ENCODE measurements around the gene PTAR1.
A peak's percentile ranks its signal among the peaks of the same experiment; 100 is the strongest.
"Not testable (repeated sequence)": the region's sequence is repeated elsewhere in the genome, so short reads cannot be mapped to it uniquely, and the experiment has no call there.

The PTAR1 gene

GRCh38 chr9:69759421-69760277 is at the start of gene PTAR1:
PTAR1 (minus strand) TSS chr9:69760011; CDS start chr9:69759938, 73 bp downstream.
- peak; percentile 87 for DNase-seq (ENCODE audit: low read depth)

- peak; percentile 11 for DNase-seq (ENCODE audit: low read depth)
Measured at GRCh38 chr9:69809304-69809863, 49.6 kb upstream of the PTAR1 start.

GRCh38 chr9:69806627-69807026 is 46.8 kb upstream of the PTAR1 start:
- DNase-seq (ENCODE audit: low read depth): no peak

GRCh38 chr9:69805962-69806515 is 46.2 kb upstream of the PTAR1 start:
- DNase-seq (ENCODE audit: low read depth): no peak

- peak; percentile 11 for DNase-seq (ENCODE audit: low read depth)
Measured at GRCh38 chr9:69801989-69802388, 42.2 kb upstream of the PTAR1 start.

DNA sequence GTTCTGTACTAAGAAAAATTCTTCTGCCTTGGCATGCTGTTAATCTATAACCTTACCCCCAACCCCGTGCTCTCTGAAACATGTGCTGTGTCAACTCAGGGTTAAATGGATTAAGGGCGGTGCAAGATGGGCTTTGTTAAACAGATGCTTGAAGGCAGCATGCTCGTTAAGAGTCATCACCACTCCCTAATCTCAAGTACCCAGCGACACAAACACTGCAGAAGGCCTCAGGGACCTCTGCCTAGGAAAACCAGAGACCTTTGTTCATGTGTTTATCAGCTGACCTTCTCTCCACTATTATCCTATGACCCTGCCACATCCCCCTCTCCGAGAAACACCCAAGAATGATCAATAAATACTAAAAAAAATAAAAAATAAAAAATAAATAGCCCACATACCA is 40.2 kb upstream of the PTAR1 start:
- DNase-seq (ENCODE audit: low read depth): not testable (repeated sequence)

- not testable (repeated sequence) for DNase-seq (ENCODE audit: low read depth)
Measured at GRCh38 chr9:69799521-69799920, 39.7 kb upstream of the PTAR1 start.

- DNase-seq (ENCODE audit: low read depth): no peak
Measured at GRCh38 chr9:69798744-69799143, 38.9 kb upstream of the PTAR1 start.

GRCh38 chr9:69797675-69798074 is 37.9 kb upstream of the PTAR1 start:
- no peak for DNase-seq (ENCODE audit: low read depth)

- DNase-seq (ENCODE audit: low read depth): no peak
Measured at GRCh38 chr9:69794356-69794755, 34.5 kb upstream of the PTAR1 start.

GRCh38 chr9:69785757-69786156 is 25.9 kb upstream of the PTAR1 start:
- peak; percentile 64 for DNase-seq (ENCODE audit: low read depth)

- no peak for DNase-seq (ENCODE audit: low read depth)
Measured at GRCh38 chr9:69773258-69773657, 13.4 kb upstream of the PTAR1 start.

GRCh38 chr9:69771775-69772418 is 12.1 kb upstream of the PTAR1 start:
- DNase-seq (ENCODE audit: low read depth): peak; percentile 53

GRCh38 chr9:69768716-69769115 is 8.9 kb upstream of the PTAR1 start:
- DNase-seq (ENCODE audit: low read depth): peak; percentile 44

GRCh38 chr9:69768101-69768500 is 8.3 kb upstream of the PTAR1 start:
- DNase-seq (ENCODE audit: low read depth): no peak

DNA sequence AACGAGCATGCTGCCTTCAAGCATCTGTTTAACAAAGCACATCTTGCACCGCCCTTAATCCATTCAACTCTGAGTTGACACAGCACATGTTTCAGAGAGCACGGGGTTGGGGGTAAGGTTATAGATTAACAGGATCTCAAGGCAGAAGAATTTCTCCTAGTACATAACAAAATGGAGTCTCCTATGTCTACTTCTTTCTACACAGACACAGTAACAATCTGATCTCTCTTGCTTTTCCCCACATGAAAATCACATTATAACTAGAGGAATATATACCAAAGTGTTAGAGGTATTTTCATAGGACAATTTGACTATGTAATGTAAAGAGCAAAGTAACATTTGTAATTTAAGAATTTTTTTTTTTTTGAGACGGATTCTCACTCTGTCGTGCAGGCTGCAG is 4.1 kb upstream of the PTAR1 start:
- DNase-seq (ENCODE audit: low read depth): not testable (repeated sequence)

DNA sequence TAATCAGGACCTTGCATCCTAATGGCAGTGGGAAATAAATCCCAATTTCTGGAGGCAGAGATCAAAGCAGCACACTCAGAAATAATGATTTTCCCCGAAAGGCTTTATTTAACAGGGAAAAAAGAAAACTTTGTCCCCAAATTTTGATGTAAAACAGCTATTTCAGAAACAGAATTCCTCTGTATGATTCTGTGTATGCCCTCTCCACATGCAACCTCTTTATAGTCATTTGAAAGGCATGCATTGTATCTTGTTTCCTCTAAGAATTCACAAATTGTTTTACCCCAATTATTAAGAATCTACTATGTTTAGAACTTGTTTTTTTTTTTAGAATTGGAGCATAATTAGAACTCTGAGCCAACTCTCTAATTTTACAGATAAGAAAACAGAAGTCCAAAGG is 2.7 kb upstream of the PTAR1 start:
- DNase-seq (ENCODE audit: low read depth): no peak

GRCh38 chr9:69760278-69760610 is 433 bp upstream of the PTAR1 start:
- no peak for DNase-seq (ENCODE audit: low read depth)

- peak; percentile 16 for DNase-seq (ENCODE audit: low read depth)
Measured at GRCh38 chr9:69759021-69759420, 790 bp downstream of the PTAR1 start.

DNA sequence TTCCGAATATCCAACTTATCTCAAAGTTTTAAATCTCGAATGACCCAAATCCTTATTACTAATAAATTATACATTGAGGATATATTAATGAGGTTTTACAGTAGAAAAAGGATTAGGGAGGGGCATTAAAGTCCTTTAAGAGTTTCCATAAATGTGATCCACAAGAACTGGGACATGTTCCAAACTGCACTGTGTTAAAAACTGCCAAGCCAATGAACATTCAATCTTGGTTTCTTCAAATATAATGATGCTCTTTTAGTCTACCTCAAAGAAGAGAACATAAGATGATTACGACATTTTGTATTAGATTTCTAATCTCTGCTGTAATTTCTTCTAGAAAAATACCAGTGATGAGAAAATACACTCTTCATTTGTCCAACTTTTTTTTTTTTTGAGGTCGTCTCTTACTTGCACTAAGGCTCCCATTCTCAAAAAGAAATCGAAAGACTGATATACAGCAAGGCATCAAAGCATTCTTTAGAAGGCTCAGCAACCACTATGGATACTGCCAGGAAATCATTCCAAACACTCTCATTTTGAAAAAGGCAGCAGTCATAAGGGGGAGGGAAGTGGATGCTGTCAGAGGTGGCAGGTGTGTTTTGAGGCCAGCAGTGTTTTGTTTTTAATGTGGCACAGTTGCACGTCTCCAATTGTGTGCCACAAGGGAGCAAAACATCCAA is 1.7 kb downstream of the PTAR1 start:
- DNase-seq (ENCODE audit: low read depth): peak; percentile 29

GRCh38 chr9:69755205-69755604 is 4.6 kb downstream of the PTAR1 start:
- no peak for DNase-seq (ENCODE audit: low read depth)

DNA sequence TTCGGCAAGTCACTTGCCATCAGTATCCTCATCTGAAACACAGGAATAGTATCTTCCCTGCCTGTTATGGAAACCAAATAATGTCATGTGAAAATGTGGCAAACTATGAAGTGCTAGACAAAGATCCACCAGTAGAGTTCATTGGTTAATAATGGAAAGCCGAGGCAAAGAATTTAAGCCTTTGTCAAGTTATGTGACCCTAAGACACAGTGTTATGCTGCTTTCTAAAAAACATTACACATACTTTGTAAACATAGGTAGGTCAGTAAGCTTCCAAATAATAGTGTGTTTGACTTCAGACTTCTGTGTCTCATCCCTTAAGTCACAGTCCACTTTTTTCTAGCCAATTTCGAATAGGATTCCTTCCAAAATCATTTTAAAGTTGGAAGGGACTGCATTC is 6.0 kb downstream of the PTAR1 start:
- DNase-seq (ENCODE audit: low read depth): no peak
